OCI-LY1 (cell line): ENCODE results near the gene GFOD2.

ENCODE experiments used
- EZH2 ChIP-seq: fragments of 200-600 bp; sonication (generic), shearing (Covaris generic); IDR thresholded peaks from 2 replicates; pipeline ENCODE4 v1.8.0; 2017; ENCODE audit warnings: borderline replicate concordance, mixed run types, mild to moderate bottlenecking, antibody characterized with exemption, low read length, moderate library complexity, mixed read lengths
- TF ChIP-seq, protein P1 (sequence below): fragments of 200-600 bp; sonication (generic), shearing (Covaris generic); IDR thresholded peaks from 2 replicates; pipeline ENCODE4 v1.5.1; 2017; ENCODE audit warnings: mild to moderate bottlenecking, antibody characterized with exemption, low read length, moderate library complexity, mixed read lengths

DNA sequence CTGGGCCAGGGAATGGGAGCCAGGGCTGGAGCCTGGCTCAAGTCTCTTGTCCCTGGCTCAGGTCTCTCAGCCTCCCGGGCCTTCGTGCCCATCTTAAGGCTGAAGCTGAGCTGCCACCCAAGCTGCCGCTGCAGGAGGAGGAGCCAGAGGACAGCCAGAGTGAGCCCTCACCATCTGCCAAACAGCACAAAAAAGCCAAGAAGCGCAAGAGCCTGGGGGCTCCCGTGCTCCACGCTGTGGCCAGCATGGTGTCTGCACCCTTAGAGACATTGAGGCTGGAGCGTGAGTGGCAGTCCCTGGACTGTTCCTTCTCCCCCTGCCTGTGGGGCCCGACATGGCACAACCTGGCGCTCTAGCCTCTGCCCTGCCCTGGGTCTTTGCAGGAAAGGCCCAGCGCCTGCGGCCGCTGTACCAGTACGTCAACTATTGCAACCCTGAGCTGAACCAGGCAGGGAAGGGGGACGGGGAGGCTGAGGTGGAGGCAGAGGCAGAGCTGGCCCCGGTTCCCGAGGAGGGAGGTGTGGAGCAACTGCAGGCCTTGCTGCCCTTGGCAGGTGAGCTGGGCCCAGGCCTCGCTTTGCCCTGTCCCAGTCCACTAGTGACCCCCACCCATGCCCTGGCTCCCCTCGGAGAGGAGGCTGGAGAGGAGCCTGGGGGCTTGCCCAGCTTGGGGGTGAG lies 51.2 kb downstream of the GFOD2 start:
- TF ChIP-seq, protein P1, sequence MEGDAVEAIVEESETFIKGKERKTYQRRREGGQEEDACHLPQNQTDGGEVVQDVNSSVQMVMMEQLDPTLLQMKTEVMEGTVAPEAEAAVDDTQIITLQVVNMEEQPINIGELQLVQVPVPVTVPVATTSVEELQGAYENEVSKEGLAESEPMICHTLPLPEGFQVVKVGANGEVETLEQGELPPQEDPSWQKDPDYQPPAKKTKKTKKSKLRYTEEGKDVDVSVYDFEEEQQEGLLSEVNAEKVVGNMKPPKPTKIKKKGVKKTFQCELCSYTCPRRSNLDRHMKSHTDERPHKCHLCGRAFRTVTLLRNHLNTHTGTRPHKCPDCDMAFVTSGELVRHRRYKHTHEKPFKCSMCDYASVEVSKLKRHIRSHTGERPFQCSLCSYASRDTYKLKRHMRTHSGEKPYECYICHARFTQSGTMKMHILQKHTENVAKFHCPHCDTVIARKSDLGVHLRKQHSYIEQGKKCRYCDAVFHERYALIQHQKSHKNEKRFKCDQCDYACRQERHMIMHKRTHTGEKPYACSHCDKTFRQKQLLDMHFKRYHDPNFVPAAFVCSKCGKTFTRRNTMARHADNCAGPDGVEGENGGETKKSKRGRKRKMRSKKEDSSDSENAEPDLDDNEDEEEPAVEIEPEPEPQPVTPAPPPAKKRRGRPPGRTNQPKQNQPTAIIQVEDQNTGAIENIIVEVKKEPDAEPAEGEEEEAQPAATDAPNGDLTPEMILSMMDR = peak; percentile 78
- TF ChIP-seq EZH2 = no peak
